ENCODE data around the gene DNAH2.

The DNAH2 gene

GRCh38 chr17:7848739-7849129 is 131.2 kb downstream of the DNAH2 start:
- WGBS (ENCODE audit: insufficient coverage) = 94% methylated on average over 9 of the region's 21 CpGs
- CTCF ChIA-PET = interaction anchor here (1.3 kb wide), 1 partner anchor 10 kb away, joined by 4 read pairs; no protein-coding TSS in a partner anchor
- no peaks in the 10 kb centered on the region for H3K9me3 ChIP-seq (ENCODE audit: control extremely low read depth in 1 of 5, control insufficient read depth in 4 of 5, insufficient read depth in 2 of 5, low read depth in 1 of 5, low read length in 4 of 5)
- H3K36me3 ChIP-seq (ENCODE audit: control insufficient read depth in 4 of 4, insufficient read depth in 4 of 4, low read length in 3 of 4) = peaks cover 8 to 78% (median 49%) of the 10 kb centered on the region in 4 experiments
- no peak overlapping the region for H3K27ac ChIP-seq (ENCODE audit: insufficient read depth in 1 of 2, low read depth in 1 of 2, low read length in 2 of 2, poor library complexity in 1 of 2, severe bottlenecking in 2 of 2)
- DNase-seq = no peak
- H3K4me3 ChIP-seq (ENCODE audit: control insufficient read depth in 1 of 7, extremely low read depth in 1 of 7, insufficient read depth in 4 of 7, low read depth in 2 of 7, low read length in 6 of 7) = no peak overlapping the region
- H3K27me3 ChIP-seq (replicated peaks in 2 of 5; ENCODE audit: control insufficient read depth in 4 of 5, insufficient read depth in 5 of 5, low read length in 4 of 5) = no peaks in the 10 kb centered on the region
- POLR2A ChIA-PET = interaction anchor here (5.0 kb wide), 1 partner anchor 14 kb away, joined by 28 read pairs; the partner anchor contains the start of gene KDM6B
- H3K4me1 ChIP-seq (ENCODE audit: control extremely low read depth in 1 of 4, control insufficient read depth in 4 of 4, insufficient read depth in 4 of 4, low read length in 3 of 4) = peaks cover 0 to 30% (median 23%) of the 10 kb centered on the region in 4 experiments

GRCh38 chr17:7849130-7849750 is 131.7 kb downstream of the DNAH2 start:
- Histone ChIP-seq H3K27me3 (replicated peaks in 2 of 5; ENCODE audit: control insufficient read depth in 4 of 5, insufficient read depth in 5 of 5, low read length in 4 of 5) (no peaks in the 10 kb centered on the region), H3K36me3 (ENCODE audit: control insufficient read depth in 4 of 4, insufficient read depth in 4 of 4, low read length in 3 of 4) (peaks cover 8 to 78% (median 50%) of the 10 kb centered on the region in 4 experiments), H3K9me3 (ENCODE audit: control extremely low read depth in 1 of 5, control insufficient read depth in 4 of 5, insufficient read depth in 2 of 5, low read depth in 1 of 5, low read length in 4 of 5) (no peaks in the 10 kb centered on the region), H3K4me3 (ENCODE audit: control insufficient read depth in 1 of 7, extremely low read depth in 1 of 7, insufficient read depth in 4 of 7, low read depth in 2 of 7, low read length in 6 of 7) (no peak overlapping the region), H3K27ac (ENCODE audit: insufficient read depth in 1 of 2, low read depth in 1 of 2, low read length in 2 of 2, poor library complexity in 1 of 2, severe bottlenecking in 2 of 2) (no peak overlapping the region), H3K4me1 (ENCODE audit: control extremely low read depth in 1 of 4, control insufficient read depth in 4 of 4, insufficient read depth in 4 of 4, low read length in 3 of 4) (peaks cover 0 to 27% (median 19%) of the 10 kb centered on the region in 4 experiments)
- ChIA-PET POLR2A (interaction anchor here (0.9 to 5.0 kb wide), 2 partner anchors 14 to 27 kb away, joined by 3 to 28 read pairs; partner anchors contain the start of gene KDM6B), CTCF (interaction anchor here (1.3 to 2.4 kb wide), 3 partner anchors 11 to 28 kb away, joined by 4 to 10 read pairs (median 4); no protein-coding TSS in a partner anchor)
- DNase-seq = no peak
- WGBS (ENCODE audit: insufficient coverage) = 97% methylated on average over 32 of the region's 35 CpGs

DNA sequence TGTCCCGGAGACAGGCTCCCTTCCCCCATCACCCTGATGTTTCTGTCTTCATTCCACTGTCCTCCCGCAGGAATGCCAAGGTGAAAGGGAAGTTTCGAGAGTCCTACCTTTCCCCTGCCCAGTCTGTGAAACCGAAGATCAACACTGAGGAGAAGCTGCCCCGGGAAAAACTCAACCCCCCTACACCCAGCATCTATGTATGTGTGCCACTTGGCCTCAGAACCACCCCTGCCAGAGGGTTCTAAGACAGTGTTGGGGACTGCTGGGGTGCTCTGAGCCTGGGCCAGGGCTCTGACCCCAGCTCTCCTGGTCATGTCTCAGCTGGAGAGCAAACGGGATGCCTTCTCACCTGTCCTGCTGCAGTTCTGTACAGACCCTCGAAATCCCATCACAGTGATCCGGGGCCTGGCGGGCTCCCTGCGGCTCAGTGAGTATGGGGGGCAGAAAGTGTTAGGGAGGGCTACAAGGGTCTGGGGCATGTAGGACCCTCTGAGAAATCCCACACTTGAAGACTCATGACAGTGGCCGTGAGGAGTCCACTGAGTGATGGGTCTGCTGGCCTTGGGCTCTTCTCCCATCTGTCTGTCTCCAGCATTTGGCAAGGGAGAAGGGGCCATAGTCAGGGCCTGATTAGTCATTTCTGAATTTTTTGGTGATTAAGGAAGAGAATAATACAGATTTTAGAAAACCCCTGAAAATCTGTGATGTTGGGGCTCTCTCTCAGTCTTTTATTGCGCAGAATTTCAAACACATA is 132.4 kb downstream of the DNAH2 start:
- H3K9me3 ChIP-seq (ENCODE audit: control extremely low read depth in 1 of 5, control insufficient read depth in 4 of 5, insufficient read depth in 2 of 5, low read depth in 1 of 5, low read length in 4 of 5) = no peaks in the 10 kb centered on the region
- no peaks in the 10 kb centered on the region for H3K27me3 ChIP-seq (replicated peaks in 2 of 5; ENCODE audit: control insufficient read depth in 4 of 5, insufficient read depth in 5 of 5, low read length in 4 of 5)
- peaks cover 8 to 78% (median 52%) of the 10 kb centered on the region in 4 experiments for H3K36me3 ChIP-seq (ENCODE audit: control insufficient read depth in 4 of 4, insufficient read depth in 4 of 4, low read length in 3 of 4)
- no peak overlapping the region for H3K4me3 ChIP-seq (ENCODE audit: control insufficient read depth in 1 of 7, extremely low read depth in 1 of 7, insufficient read depth in 4 of 7, low read depth in 2 of 7, low read length in 6 of 7)
- H3K4me1 ChIP-seq (ENCODE audit: control extremely low read depth in 1 of 4, control insufficient read depth in 4 of 4, insufficient read depth in 4 of 4, low read length in 3 of 4) = peaks cover 0 to 23% (median 14%) of the 10 kb centered on the region in 4 experiments
- H3K27ac ChIP-seq (ENCODE audit: insufficient read depth in 1 of 2, low read depth in 1 of 2, low read length in 2 of 2, poor library complexity in 1 of 2, severe bottlenecking in 2 of 2) = no peak overlapping the region
- ChIA-PET POLR2A (interaction anchor here (0.7 to 5.0 kb wide), 3 partner anchors 15 to 222 kb away, joined by 3 to 28 read pairs (median 4); partner anchors contain the start of genes KDM6B and SAT2), CTCF (interaction anchor here (1.0 to 4.5 kb wide), 7 partner anchors 9 to 29 kb away, joined by 3 to 29 read pairs (median 8); partner anchors contain the start of gene KDM6B)
- WGBS (ENCODE audit: insufficient coverage) = 98% methylated on average over 6 of the region's 12 CpGs
- no peak for DNase-seq

DNA sequence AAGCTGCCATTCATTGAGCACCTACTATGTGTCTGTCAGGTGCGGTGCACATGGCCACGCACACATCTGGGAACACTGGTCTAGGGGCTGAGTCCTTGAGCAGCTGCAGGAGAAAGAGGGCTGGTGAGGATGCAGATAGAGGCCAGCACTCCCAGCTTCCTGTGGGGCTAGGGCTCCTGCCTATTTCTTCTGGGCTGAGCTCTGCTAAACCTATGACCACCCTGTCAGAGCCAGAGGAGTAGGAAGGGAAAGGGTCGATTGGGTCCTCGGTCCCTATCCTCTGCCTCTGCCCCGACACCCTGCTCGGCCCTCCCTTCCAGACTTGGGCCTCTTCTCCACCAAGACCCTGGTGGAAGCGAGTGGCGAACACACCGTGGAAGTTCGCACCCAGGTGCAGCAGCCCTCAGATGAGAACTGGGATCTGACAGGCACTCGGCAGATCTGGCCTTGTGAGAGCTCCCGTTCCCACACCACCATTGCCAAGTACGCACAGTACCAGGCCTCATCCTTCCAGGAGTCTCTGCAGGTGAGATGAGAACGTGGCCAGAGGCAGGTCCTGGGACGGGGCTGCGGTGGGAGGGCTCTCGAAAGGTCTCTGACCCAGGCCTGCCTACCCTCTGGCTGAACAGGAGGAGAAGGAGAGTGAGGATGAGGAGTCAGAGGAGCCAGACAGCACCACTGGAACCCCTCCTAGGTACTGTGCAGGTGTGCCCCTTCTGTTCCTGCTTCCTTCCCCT is 133.3 kb downstream of the DNAH2 start:
- no peak overlapping the region for H3K4me3 ChIP-seq (ENCODE audit: control insufficient read depth in 1 of 7, extremely low read depth in 1 of 7, insufficient read depth in 4 of 7, low read depth in 2 of 7, low read length in 6 of 7)
- ChIA-PET POLR2A (interaction anchor here (0.7 to 5.0 kb wide), 3 partner anchors 8 to 223 kb away, joined by 3 to 28 read pairs (median 4); partner anchors contain the start of genes KDM6B and SAT2), CTCF (interaction anchor here (0.9 to 4.5 kb wide), 8 partner anchors 8 to 207 kb away, joined by 3 to 29 read pairs (median 6); partner anchors contain the start of gene KDM6B)
- H3K36me3 ChIP-seq (ENCODE audit: control insufficient read depth in 4 of 4, insufficient read depth in 4 of 4, low read length in 3 of 4) = peaks cover 8 to 75% (median 50%) of the 10 kb centered on the region in 4 experiments
- DNase-seq = no peak
- H3K27me3 ChIP-seq (replicated peaks in 2 of 5; ENCODE audit: control insufficient read depth in 4 of 5, insufficient read depth in 5 of 5, low read length in 4 of 5) = no peaks in the 10 kb centered on the region
- 98% methylated on average over 13 of the region's 17 CpGs for whole genome bisulfite sequencing (ENCODE audit: insufficient coverage)
- H3K27ac ChIP-seq (ENCODE audit: insufficient read depth in 1 of 2, low read depth in 1 of 2, low read length in 2 of 2, poor library complexity in 1 of 2, severe bottlenecking in 2 of 2) = no peak overlapping the region
- peaks cover 0 to 24% (median 16%) of the 10 kb centered on the region in 4 experiments for H3K4me1 ChIP-seq (ENCODE audit: control extremely low read depth in 1 of 4, control insufficient read depth in 4 of 4, insufficient read depth in 4 of 4, low read length in 3 of 4)
- no peaks in the 10 kb centered on the region for H3K9me3 ChIP-seq (ENCODE audit: control extremely low read depth in 1 of 5, control insufficient read depth in 4 of 5, insufficient read depth in 2 of 5, low read depth in 1 of 5, low read length in 4 of 5)

GRCh38 chr17:7851438-7852261 is 134.1 kb downstream of the DNAH2 start:
- POLR2A ChIA-PET = interaction anchor here (0.7 to 5.0 kb wide), 3 partner anchors 8 to 34 kb away, joined by 3 to 28 read pairs (median 3); partner anchors contain the start of gene KDM6B
- Histone ChIP-seq H3K4me1 (ENCODE audit: control extremely low read depth in 1 of 4, control insufficient read depth in 4 of 4, insufficient read depth in 4 of 4, low read length in 3 of 4) (peaks cover 0 to 32% (median 24%) of the 10 kb centered on the region in 4 experiments), H3K9me3 (ENCODE audit: control extremely low read depth in 1 of 5, control insufficient read depth in 4 of 5, insufficient read depth in 2 of 5, low read depth in 1 of 5, low read length in 4 of 5) (no peaks in the 10 kb centered on the region), H3K4me3 (ENCODE audit: control insufficient read depth in 1 of 7, extremely low read depth in 1 of 7, insufficient read depth in 4 of 7, low read depth in 2 of 7, low read length in 6 of 7) (peak overlapping the region in 1 of 7 experiments; percentile 16), H3K36me3 (ENCODE audit: control insufficient read depth in 4 of 4, insufficient read depth in 4 of 4, low read length in 3 of 4) (peaks cover 8 to 68% (median 46%) of the 10 kb centered on the region in 4 experiments), H3K27me3 (replicated peaks in 2 of 5; ENCODE audit: control insufficient read depth in 4 of 5, insufficient read depth in 5 of 5, low read length in 4 of 5) (no peaks in the 10 kb centered on the region), H3K27ac (ENCODE audit: insufficient read depth in 1 of 2, low read depth in 1 of 2, low read length in 2 of 2, poor library complexity in 1 of 2, severe bottlenecking in 2 of 2) (no peak overlapping the region)
- CTCF ChIA-PET = interaction anchor here (0.9 to 4.5 kb wide), 6 partner anchors 13 to 206 kb away, joined by 3 to 29 read pairs (median 9); partner anchors contain the start of gene KDM6B
- DNase-seq = peak; percentile 91 to 96 (median 95)
- WGBS (ENCODE audit: insufficient coverage) = 21% methylated on average over 49 of the region's 60 CpGs

GRCh38 chr17:7852262-7852670 is 134.7 kb downstream of the DNAH2 start:
- POLR2A ChIA-PET = interaction anchor here (0.8 to 5.0 kb wide), 2 partner anchors 17 to 34 kb away, joined by 3 to 28 read pairs; partner anchors contain the start of gene KDM6B
- Histone ChIP-seq H3K27ac (ENCODE audit: insufficient read depth in 1 of 2, low read depth in 1 of 2, low read length in 2 of 2, poor library complexity in 1 of 2, severe bottlenecking in 2 of 2) (no peak overlapping the region), H3K36me3 (ENCODE audit: control insufficient read depth in 4 of 4, insufficient read depth in 4 of 4, low read length in 3 of 4) (peaks cover 6 to 62% (median 43%) of the 10 kb centered on the region in 4 experiments), H3K9me3 (ENCODE audit: control extremely low read depth in 1 of 5, control insufficient read depth in 4 of 5, insufficient read depth in 2 of 5, low read depth in 1 of 5, low read length in 4 of 5) (no peaks in the 10 kb centered on the region), H3K4me3 (ENCODE audit: control insufficient read depth in 1 of 7, extremely low read depth in 1 of 7, insufficient read depth in 4 of 7, low read depth in 2 of 7, low read length in 6 of 7) (no peak overlapping the region), H3K27me3 (replicated peaks in 2 of 5; ENCODE audit: control insufficient read depth in 4 of 5, insufficient read depth in 5 of 5, low read length in 4 of 5) (no peaks in the 10 kb centered on the region), H3K4me1 (ENCODE audit: control extremely low read depth in 1 of 4, control insufficient read depth in 4 of 4, insufficient read depth in 4 of 4, low read length in 3 of 4) (peaks cover 0 to 35% (median 27%) of the 10 kb centered on the region in 4 experiments)
- 86% methylated on average over 20 of the region's 20 CpGs for WGBS (ENCODE audit: insufficient coverage)
- no peak for DNase-seq
- CTCF ChIA-PET = interaction anchor here (2.6 to 4.5 kb wide), 2 partner anchors 13 to 27 kb away, joined by 8 to 29 read pairs; no protein-coding TSS in a partner anchor
